ACC112 (cell line): ENCODE measurements around the gene FGD4.
"Not testable (repeated sequence)": the region's sequence is repeated elsewhere in the genome, so short reads cannot be mapped to it uniquely, and the experiment has no call there.

ENCODE experiments used
- H2AFZ ChIP-seq: fragments of 200-600 bp; sonication (generic); one replicate; pipeline ENCODE4 v1.6.0; 2017; ENCODE audit warnings: antibody characterized with exemption, low read length; ENCODE audit not compliant: unreplicated experiment
- H3K27ac ChIP-seq: fragments of 200-600 bp; sonication (generic); 2 replicates; pipeline ENCODE4 v1.5.1; 2014; ENCODE audit warnings: low read depth, mild to moderate bottlenecking, antibody characterized with exemption, low read length, moderate library complexity
- H3K27me3 ChIP-seq: fragments of 200-600 bp; sonication (generic); 2 replicates; pipeline ENCODE4 v1.6.1; 2014; ENCODE audit warnings: mild to moderate bottlenecking, antibody characterized with exemption, low read length, moderate library complexity, mixed read lengths; ENCODE audit not compliant: insufficient read depth
- H3K36me3 ChIP-seq: fragments of 200-600 bp; sonication (generic); 2 replicates; pipeline ENCODE4 v1.6.1; 2016; ENCODE audit warnings: mild to moderate bottlenecking, antibody characterized with exemption, low read length, moderate library complexity, mixed read lengths; ENCODE audit not compliant: insufficient read depth
- H3K4me1 ChIP-seq: fragments of 200-600 bp; sonication (generic); one replicate; pipeline ENCODE4 v1.6.1; 2016; ENCODE audit warnings: low read length, mixed read lengths; ENCODE audit not compliant: insufficient read depth, unreplicated experiment, control insufficient read depth
- H3K4me3 ChIP-seq: fragments of 200-600 bp; sonication (generic); 2 replicates; pipeline ENCODE4 v1.5.1; 2014; ENCODE audit warnings: mild to moderate bottlenecking, low read depth, low read length
- H3K79me2 ChIP-seq: fragments of 200-600 bp; sonication (generic); one replicate; pipeline ENCODE4 v1.6.0; 2016; ENCODE audit warnings: low read length; ENCODE audit not compliant: control insufficient read depth, unreplicated experiment, insufficient read depth

The FGD4 gene

GRCh38 chr12:32507096-32507941 is 108.0 kb downstream of the FGD4 start:
- H3K27ac ChIP-seq, H2AFZ ChIP-seq, H3K4me3 ChIP-seq, H3K27me3 ChIP-seq, H3K36me3 ChIP-seq, H3K79me2 ChIP-seq: not testable (repeated sequence)
- peaks cover 14% of the 10 kb centered on the region for H3K4me1 ChIP-seq

- Histone ChIP-seq H3K4me3 (no peak overlapping the region), H2AFZ (no peak overlapping the region), H3K79me2 (no peaks in the 10 kb centered on the region)
Observed at GRCh38 chr12:32507942-32508320, 108.6 kb downstream of the FGD4 start.

GRCh38 chr12:32508626-32509025 is 109.3 kb downstream of the FGD4 start:
- H3K27me3 ChIP-seq, result no peaks in the 10 kb centered on the region
- H3K27ac ChIP-seq, result no peak overlapping the region
- no peaks in the 10 kb centered on the region for H3K36me3 ChIP-seq
- no peaks in the 10 kb centered on the region for H3K79me2 ChIP-seq
- H2AFZ ChIP-seq, result no peak overlapping the region
- H3K4me1 ChIP-seq, result peaks cover 3% of the 10 kb centered on the region
- H3K4me3 ChIP-seq, result no peak overlapping the region

More at GRCh38 chr12:32507942-32508320, 108.6 kb downstream of the FGD4 start:
- Histone ChIP-seq H3K4me1 (peaks cover 8% of the 10 kb centered on the region), H3K36me3 (no peaks in the 10 kb centered on the region), H3K27ac (no peak overlapping the region), H3K27me3 (no peaks in the 10 kb centered on the region)

GRCh38 chr12:32509328-32510091 is 110.2 kb downstream of the FGD4 start:
- Histone ChIP-seq H3K79me2 (no peaks in the 10 kb centered on the region), H3K27ac (no peak overlapping the region), H2AFZ (no peak overlapping the region), H3K27me3 (no peaks in the 10 kb centered on the region), H3K4me3 (no peak overlapping the region), H3K4me1 (peaks cover 3% of the 10 kb centered on the region), H3K36me3 (no peaks in the 10 kb centered on the region)

GRCh38 chr12:32511976-32512375 is 112.6 kb downstream of the FGD4 start:
- not testable (repeated sequence) for H3K27ac ChIP-seq, H3K4me1 ChIP-seq, H3K27me3 ChIP-seq, H3K79me2 ChIP-seq, H3K36me3 ChIP-seq, H2AFZ ChIP-seq, H3K4me3 ChIP-seq

- Histone ChIP-seq H3K4me1 (peaks cover 3% of the 10 kb centered on the region), H3K36me3 (no peaks in the 10 kb centered on the region), H3K27me3 (no peaks in the 10 kb centered on the region), H3K27ac (no peak overlapping the region), H3K79me2 (no peaks in the 10 kb centered on the region), H3K4me3 (no peak overlapping the region), H2AFZ (no peak overlapping the region)
Observed at GRCh38 chr12:32512379-32512778, 113.0 kb downstream of the FGD4 start.

- H3K79me2 ChIP-seq, result no peaks in the 10 kb centered on the region
Observed at GRCh38 chr12:32512910-32513309, 113.6 kb downstream of the FGD4 start.

GRCh38 chr12:32515137-32515873 is 115.9 kb downstream of the FGD4 start:
- H3K4me3 ChIP-seq, result no peak overlapping the region
- no peaks in the 10 kb centered on the region for H3K27me3 ChIP-seq
- H3K36me3 ChIP-seq, result no peaks in the 10 kb centered on the region
- no peaks in the 10 kb centered on the region for H3K79me2 ChIP-seq
- H2AFZ ChIP-seq, result no peak overlapping the region
- no peaks in the 10 kb centered on the region for H3K4me1 ChIP-seq
- H3K27ac ChIP-seq, result no peak overlapping the region

More at GRCh38 chr12:32512910-32513309, 113.6 kb downstream of the FGD4 start:
- H3K27me3 ChIP-seq, result no peaks in the 10 kb centered on the region
- H3K4me1 ChIP-seq, result peaks cover 3% of the 10 kb centered on the region
- no peaks in the 10 kb centered on the region for H3K36me3 ChIP-seq
- no peak overlapping the region for H2AFZ ChIP-seq
- H3K27ac ChIP-seq, result no peak overlapping the region
- no peak overlapping the region for H3K4me3 ChIP-seq

GRCh38 chr12:32516230-32516629 is 116.9 kb downstream of the FGD4 start:
- H3K27ac ChIP-seq, result no peak overlapping the region
- H3K4me1 ChIP-seq, result peaks cover under 1% of the 10 kb centered on the region
- H3K4me3 ChIP-seq, result no peak overlapping the region
- no peaks in the 10 kb centered on the region for H3K27me3 ChIP-seq
- H2AFZ ChIP-seq, result no peak overlapping the region
- H3K36me3 ChIP-seq, result no peaks in the 10 kb centered on the region
- H3K79me2 ChIP-seq, result no peaks in the 10 kb centered on the region

GRCh38 chr12:32517966-32518365 is 118.6 kb downstream of the FGD4 start:
- Histone ChIP-seq H3K4me3 (no peak overlapping the region), H2AFZ (no peak overlapping the region), H3K27ac (no peak overlapping the region), H3K4me1 (peaks cover 16% of the 10 kb centered on the region), H3K36me3 (no peaks in the 10 kb centered on the region), H3K79me2 (no peaks in the 10 kb centered on the region), H3K27me3 (no peaks in the 10 kb centered on the region)
